Trophoblast cell (in vitro differentiated cells and primary cell): Measurements from ENCODE around the gene MANEA.

ENCODE experiments used
- DNase-seq, 2 donors: peaks; one replicate each; pipeline ENCODE4 v3.0.0-alpha.2; 2016
- H2AFZ ChIP-seq: 2 replicates; pipeline ENCODE4 v1.6.1; 2013; ENCODE audit warnings: low read length, moderate library complexity, mild to moderate bottlenecking; ENCODE audit not compliant: insufficient read depth, poor library complexity
- H2AK5ac ChIP-seq: 2 replicates; pipeline ENCODE4 v1.6.1; 2013; ENCODE audit warnings: mild to moderate bottlenecking, low read length
- H2BK120ac ChIP-seq: 2 replicates; pipeline ENCODE4 v1.6.1; 2013; ENCODE audit warnings: low read length, mild to moderate bottlenecking, moderate library complexity; ENCODE audit not compliant: insufficient read depth, poor library complexity
- H2BK12ac ChIP-seq: 2 replicates; pipeline ENCODE4 v1.6.1; 2013; ENCODE audit warnings: mild to moderate bottlenecking, low read length, moderate library complexity
- H2BK5ac ChIP-seq: 2 replicates; pipeline ENCODE4 v1.6.1; 2013; ENCODE audit warnings: low read length, low read depth, moderate library complexity, mild to moderate bottlenecking; ENCODE audit not compliant: poor library complexity
- H3K14ac ChIP-seq: 2 replicates; pipeline ENCODE4 v1.6.1; 2013; ENCODE audit warnings: mild to moderate bottlenecking, low read length
- H3K18ac ChIP-seq: 2 replicates; pipeline ENCODE4 v1.6.1; 2013; ENCODE audit warnings: mild to moderate bottlenecking, low read length
- H3K23ac ChIP-seq: 2 replicates; pipeline ENCODE4 v1.6.1; 2013; ENCODE audit warnings: low read length
- H3K27ac ChIP-seq: 2 replicates; pipeline ENCODE4 v1.5.1; 2013; ENCODE audit warnings: low read depth, mild to moderate bottlenecking, inconsistent platforms, low read length, moderate library complexity
- H3K27me3 ChIP-seq: 2 replicates; pipeline ENCODE4 v1.6.1; 2013; ENCODE audit warnings: inconsistent platforms, mild to moderate bottlenecking, low read length, moderate library complexity; ENCODE audit not compliant: insufficient read depth
- H3K36me3 ChIP-seq, 2 experiments: 1 replicate in 1 of 2; 2 replicates in 1 of 2; pipeline ENCODE4 v1.6.1; 2013; ENCODE audit warnings: low read length in 2 of 2, mild to moderate bottlenecking in 2 of 2, moderate library complexity in 1 of 2; ENCODE audit not compliant: insufficient read depth in 2 of 2, control insufficient read depth in 1 of 2
- H3K4ac ChIP-seq: 2 replicates; pipeline ENCODE4 v1.6.1; 2013; ENCODE audit warnings: low read depth, mild to moderate bottlenecking, low read length, moderate library complexity
- H3K4me1 ChIP-seq, 2 experiments: 1 replicate in 1 of 2; 2 replicates in 1 of 2; pipeline ENCODE4 v1.6.1; 2013; ENCODE audit warnings: low read length in 2 of 2, mild to moderate bottlenecking in 2 of 2, moderate library complexity in 1 of 2; ENCODE audit not compliant: insufficient read depth in 2 of 2, control insufficient read depth in 1 of 2
- H3K4me2 ChIP-seq: 2 replicates; pipeline ENCODE4 v1.6.1; 2013; ENCODE audit warnings: inconsistent platforms, mild to moderate bottlenecking, low read length, moderate library complexity
- H3K4me3 ChIP-seq: 2 replicates; pipeline ENCODE4 v1.5.1; 2013; ENCODE audit warnings: mild to moderate bottlenecking, low read depth, low read length, inconsistent platforms
- H3K79me1 ChIP-seq: one replicate; pipeline ENCODE4 v1.6.1; 2013; ENCODE audit warnings: low read length
- H3K79me2 ChIP-seq: 2 replicates; pipeline ENCODE4 v1.6.1; 2013; ENCODE audit warnings: low read length, mild to moderate bottlenecking; ENCODE audit not compliant: control insufficient read depth, insufficient read depth, poor library complexity
- H3K9ac ChIP-seq: 2 replicates; pipeline ENCODE4 v1.6.1; 2013; ENCODE audit warnings: mild to moderate bottlenecking, low read length
- H3K9me3 ChIP-seq: 2 replicates; pipeline ENCODE4 v1.6.1; 2013; ENCODE audit warnings: low read depth, mild to moderate bottlenecking, control low read depth, inconsistent platforms, low read length; ENCODE audit not compliant: insufficient read depth
- H4K12ac ChIP-seq: 2 replicates; pipeline ENCODE4 v1.6.1; 2013; ENCODE audit warnings: low read depth, mild to moderate bottlenecking, low read length, moderate library complexity
- H4K8ac ChIP-seq: 2 replicates; pipeline ENCODE4 v1.6.1; 2013; ENCODE audit warnings: low read depth, mild to moderate bottlenecking, low read length, moderate library complexity
- H4K91ac ChIP-seq: one replicate; pipeline ENCODE4 v1.6.1; 2013; ENCODE audit warnings: low read depth, mild to moderate bottlenecking, low read length, moderate library complexity
- WGBS: extraction: QIAGEN DNeasy Blood & Tissue Kit; methylation state at CpG from one replicate; pipeline ENCODE4 v1.1.7; 2013; ENCODE audit warnings: missing lambda C conversion rate; ENCODE audit not compliant: insufficient read length, insufficient coverage; ENCODE audit errors: extremely low coverage; 5-methylcytosine and 5-hydroxymethylcytosine counted together

The MANEA gene

DNA sequence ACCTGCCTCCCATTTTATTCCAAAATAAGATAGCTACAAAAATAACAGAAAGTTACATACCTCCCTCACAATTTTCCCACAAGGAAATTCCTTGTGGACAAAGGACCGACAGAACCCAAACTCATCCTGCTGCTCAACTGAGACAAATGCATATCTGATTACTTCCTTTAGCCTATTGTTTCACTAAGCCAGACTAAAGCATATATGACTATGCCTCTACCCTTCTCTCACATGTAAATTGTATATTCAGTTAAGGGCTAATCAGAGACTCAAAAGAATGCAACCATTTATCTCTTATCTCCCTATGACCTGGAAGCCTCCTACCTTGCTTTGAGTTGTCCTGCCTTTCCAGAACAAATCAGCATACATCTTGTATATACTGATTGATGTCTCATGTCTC is 72.1 kb downstream of the MANEA start:
- Histone ChIP-seq H3K23ac (no peak overlapping the region), H2AFZ (no peak overlapping the region), H2BK12ac (no peak overlapping the region), H3K9me3 (no peaks in the 10 kb centered on the region), H3K27ac (no peak overlapping the region), H3K4me1 (no peaks in the 10 kb centered on the region), H3K14ac (no peak overlapping the region), H3K36me3 (no peaks in the 10 kb centered on the region), H3K4me2 (no peak overlapping the region), H3K4ac (no peak overlapping the region), H3K4me3 (no peak overlapping the region), H2BK5ac (no peak overlapping the region), H3K27me3 (no peaks in the 10 kb centered on the region), H3K79me2 (no peaks in the 10 kb centered on the region), H3K79me1 (no peaks in the 10 kb centered on the region), H3K18ac (no peak overlapping the region), H2BK120ac (no peak overlapping the region), H2AK5ac (no peak overlapping the region), H4K8ac (no peak overlapping the region), H4K91ac (no peak overlapping the region), H3K9ac (no peak overlapping the region), H4K12ac (no peak overlapping the region)
- no CpG with 5 or more reads among the region's 1 CpG for WGBS
- DNase-seq = no peak

GRCh38 chr6:95654176-95654575 is 76.8 kb downstream of the MANEA start:
- no peak overlapping the region for H2AK5ac ChIP-seq
- H3K4me1 ChIP-seq = no peaks in the 10 kb centered on the region
- H4K91ac ChIP-seq = no peak overlapping the region
- no peak overlapping the region for H2BK120ac ChIP-seq
- no peak overlapping the region for H2BK5ac ChIP-seq
- H3K9ac ChIP-seq = no peak overlapping the region
- H3K4me3 ChIP-seq = no peak overlapping the region
- no peaks in the 10 kb centered on the region for H3K9me3 ChIP-seq
- no peak overlapping the region for H4K12ac ChIP-seq
- no peak overlapping the region for H4K8ac ChIP-seq
- H3K4me2 ChIP-seq = no peak overlapping the region
- no peaks in the 10 kb centered on the region for H3K36me3 ChIP-seq
- H3K79me1 ChIP-seq = no peaks in the 10 kb centered on the region
- H3K79me2 ChIP-seq = no peaks in the 10 kb centered on the region
- H2AFZ ChIP-seq = no peak overlapping the region
- no peak overlapping the region for H2BK12ac ChIP-seq
- no peak for DNase-seq
- H3K14ac ChIP-seq = no peak overlapping the region
- H3K27me3 ChIP-seq = no peaks in the 10 kb centered on the region
- H3K18ac ChIP-seq = no peak overlapping the region
- no peak overlapping the region for H3K4ac ChIP-seq
- H3K27ac ChIP-seq = no peak overlapping the region
- no peak overlapping the region for H3K23ac ChIP-seq

GRCh38 chr6:95658886-95659285 is 81.6 kb downstream of the MANEA start:
- no peak overlapping the region for H4K8ac ChIP-seq
- H3K4ac ChIP-seq = no peak overlapping the region
- no peak overlapping the region for H2BK120ac ChIP-seq
- no peak for DNase-seq
- no peak overlapping the region for H3K4me3 ChIP-seq
- no peak overlapping the region for H2AFZ ChIP-seq
- no peak overlapping the region for H3K14ac ChIP-seq
- H4K91ac ChIP-seq = no peak overlapping the region
- no peaks in the 10 kb centered on the region for H3K79me1 ChIP-seq
- H3K36me3 ChIP-seq = no peaks in the 10 kb centered on the region
- H4K12ac ChIP-seq = no peak overlapping the region
- no peak overlapping the region for H3K18ac ChIP-seq
- no peaks in the 10 kb centered on the region for H3K9me3 ChIP-seq
- H2BK12ac ChIP-seq = no peak overlapping the region
- no peaks in the 10 kb centered on the region for H3K4me1 ChIP-seq
- no peak overlapping the region for H3K9ac ChIP-seq
- no peak overlapping the region for H2AK5ac ChIP-seq
- WGBS = no CpG with 5 or more reads among the region's 2 CpGs
- H2BK5ac ChIP-seq = no peak overlapping the region
- no peak overlapping the region for H3K4me2 ChIP-seq
- H3K27me3 ChIP-seq = no peaks in the 10 kb centered on the region
- no peak overlapping the region for H3K27ac ChIP-seq
- no peak overlapping the region for H3K23ac ChIP-seq
- no peaks in the 10 kb centered on the region for H3K79me2 ChIP-seq
